Hematopoietic multipotent progenitor cell (in vitro differentiated cells): ENCODE measurements around the gene TGFBR3. TPM values are rescaled to one million over a fixed set of nuclear protein-coding genes. Genes with fewer than 3 reads are reported as not detected.
A peak's percentile ranks its signal among the peaks of the same experiment; 100 is the strongest.

ENCODE experiments used
- DNase-seq, 3 donors: peaks; one replicate each; pipeline ENCODE4 v3.0.0-alpha.2; 2011 to 2015; ENCODE audit warnings: low read depth in 2 of 3, low spot score in 2 of 3
- total RNA-seq: library from RNA; depleted of rRNA; stranded (reverse); fragments of >200 nt; gene quantifications from one replicate; pipeline ENCODE4 v1.2.3, GENCODE V29; 2012

TGFBR3 gene
- total RNA-seq, 1 donor, result 0.27 TPM

DNA sequence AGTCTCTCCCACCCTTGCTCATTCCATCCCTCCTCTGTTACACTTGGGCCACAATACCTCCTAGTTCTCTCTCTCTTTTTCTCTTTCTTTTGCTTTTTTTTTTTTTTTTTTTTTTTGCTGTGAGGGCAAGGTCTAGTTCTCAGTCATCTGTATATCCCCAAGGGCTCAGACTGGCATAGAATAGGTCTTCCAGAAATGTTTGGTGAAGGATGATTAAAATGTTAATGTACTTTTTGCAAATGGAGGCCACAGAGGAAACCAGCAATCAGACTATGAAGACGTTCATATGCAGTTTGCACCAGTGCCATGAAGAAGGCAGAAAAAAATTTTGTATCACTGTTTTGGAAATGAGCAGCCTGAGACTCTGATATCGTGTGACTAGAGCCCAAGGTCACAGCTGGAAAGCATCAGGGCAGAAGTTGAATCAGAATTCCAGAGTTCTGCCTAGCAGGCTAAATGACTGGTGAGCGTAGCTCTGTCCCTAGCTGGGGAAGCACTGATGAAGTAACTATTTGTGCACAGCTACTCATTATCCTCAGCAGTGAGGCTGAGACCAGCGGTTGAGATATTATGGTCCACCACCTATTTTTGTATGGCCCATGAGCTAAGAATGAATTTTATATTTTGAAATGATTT lies 186.5 kb downstream of the TGFBR3 start:
- no peak for DNase-seq

DNA sequence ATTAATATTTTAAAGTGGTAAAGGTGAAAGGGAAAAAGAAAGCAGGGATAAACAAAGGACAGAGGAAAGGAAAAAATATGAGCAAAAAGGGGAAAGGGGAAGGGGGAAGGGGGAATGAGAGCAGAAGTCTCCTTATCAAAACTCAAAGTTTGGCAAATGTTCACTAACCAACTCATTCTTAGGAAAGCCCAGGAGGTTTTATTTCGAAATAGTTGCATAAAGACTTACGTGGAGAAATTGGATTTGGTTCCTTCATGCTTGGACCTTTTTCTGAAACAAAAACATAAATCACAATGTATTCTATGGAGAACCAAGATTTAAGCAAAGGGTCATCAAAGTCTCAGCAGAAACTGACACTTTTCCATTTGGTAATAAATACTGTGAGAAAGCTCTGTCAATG lies 188.1 kb downstream of the TGFBR3 start:
- no peak for DNase-seq

DNA sequence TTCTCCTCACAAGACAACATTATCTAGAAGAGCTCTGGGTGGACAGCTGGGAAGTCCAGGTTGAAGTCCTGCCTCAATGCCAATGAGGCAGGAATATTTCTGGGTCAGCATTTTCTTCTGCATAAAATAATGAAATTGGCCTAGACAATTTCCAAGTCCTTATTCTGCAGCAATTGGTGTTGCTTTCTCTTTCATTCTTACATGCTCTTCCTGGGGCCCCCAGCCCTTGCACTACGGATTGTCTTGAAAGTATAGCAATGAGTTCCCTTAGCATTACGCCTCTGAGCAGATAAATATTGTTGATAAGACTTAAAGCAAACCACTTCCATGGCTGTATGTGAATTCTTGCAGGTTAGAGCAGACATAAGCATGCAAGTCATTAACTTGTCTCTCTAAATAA lies 188.5 kb downstream of the TGFBR3 start:
- DNase-seq, result peak; percentile 9 to 64 (median 9)

DNA sequence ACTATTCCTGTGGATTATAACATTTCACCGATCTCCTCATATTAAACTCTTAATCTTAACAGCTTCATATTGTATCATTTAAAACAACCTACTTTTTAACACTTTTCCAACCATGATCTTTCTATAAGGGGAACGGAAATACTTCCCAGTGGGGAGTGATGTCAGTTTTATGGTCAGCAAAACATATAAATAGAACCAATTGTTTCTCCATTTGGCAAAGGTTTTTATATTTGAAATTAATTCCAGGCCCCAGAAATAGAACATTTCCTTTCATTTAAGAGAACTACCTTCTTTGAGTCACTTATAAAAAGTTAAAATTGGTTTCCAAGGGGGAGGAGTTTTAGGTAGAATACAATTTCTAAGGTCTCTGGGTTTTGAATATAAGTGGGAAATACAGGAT lies 189.6 kb downstream of the TGFBR3 start:
- DNase-seq, result no peak

DNA sequence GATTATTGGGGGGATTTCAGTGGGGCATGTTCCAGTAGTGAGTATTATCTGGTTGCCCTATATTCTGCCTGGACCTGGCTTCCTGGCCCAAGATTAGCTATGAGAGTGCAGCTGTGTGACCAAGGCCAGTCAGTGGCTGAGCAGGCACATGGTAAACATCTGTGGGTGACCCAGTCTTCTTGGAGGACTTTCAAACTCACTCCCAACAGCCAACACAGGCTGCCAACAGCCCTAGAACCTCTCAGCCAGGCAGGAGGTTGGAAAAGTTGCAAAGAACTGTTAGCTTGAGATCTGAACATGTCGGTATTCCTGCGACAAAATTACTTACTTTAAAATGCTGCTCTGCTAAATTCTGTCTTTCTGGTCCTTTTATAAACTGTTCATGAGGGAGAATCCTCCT lies 192.4 kb downstream of the TGFBR3 start:
- DNase-seq, result no peak

DNA sequence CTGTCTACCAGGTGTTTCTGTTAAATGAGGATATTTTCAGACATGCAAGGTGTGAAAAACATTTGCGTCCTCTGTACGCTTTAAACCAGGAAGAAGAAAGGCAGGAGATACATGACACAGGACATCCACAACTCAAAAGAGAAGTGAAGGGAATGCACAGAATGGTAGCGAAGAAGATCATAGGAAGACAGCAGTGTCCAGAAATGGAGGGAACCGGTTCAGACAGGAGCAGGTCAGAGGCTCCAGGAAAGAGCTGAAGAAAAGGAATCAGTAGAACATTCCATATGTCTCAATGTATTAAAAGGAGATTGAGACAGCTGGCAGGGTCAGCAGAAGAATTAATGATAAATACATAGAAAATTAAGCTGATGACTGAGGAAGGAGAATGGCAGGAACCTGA lies 194.4 kb downstream of the TGFBR3 start:
- DNase-seq, result no peak

DNA sequence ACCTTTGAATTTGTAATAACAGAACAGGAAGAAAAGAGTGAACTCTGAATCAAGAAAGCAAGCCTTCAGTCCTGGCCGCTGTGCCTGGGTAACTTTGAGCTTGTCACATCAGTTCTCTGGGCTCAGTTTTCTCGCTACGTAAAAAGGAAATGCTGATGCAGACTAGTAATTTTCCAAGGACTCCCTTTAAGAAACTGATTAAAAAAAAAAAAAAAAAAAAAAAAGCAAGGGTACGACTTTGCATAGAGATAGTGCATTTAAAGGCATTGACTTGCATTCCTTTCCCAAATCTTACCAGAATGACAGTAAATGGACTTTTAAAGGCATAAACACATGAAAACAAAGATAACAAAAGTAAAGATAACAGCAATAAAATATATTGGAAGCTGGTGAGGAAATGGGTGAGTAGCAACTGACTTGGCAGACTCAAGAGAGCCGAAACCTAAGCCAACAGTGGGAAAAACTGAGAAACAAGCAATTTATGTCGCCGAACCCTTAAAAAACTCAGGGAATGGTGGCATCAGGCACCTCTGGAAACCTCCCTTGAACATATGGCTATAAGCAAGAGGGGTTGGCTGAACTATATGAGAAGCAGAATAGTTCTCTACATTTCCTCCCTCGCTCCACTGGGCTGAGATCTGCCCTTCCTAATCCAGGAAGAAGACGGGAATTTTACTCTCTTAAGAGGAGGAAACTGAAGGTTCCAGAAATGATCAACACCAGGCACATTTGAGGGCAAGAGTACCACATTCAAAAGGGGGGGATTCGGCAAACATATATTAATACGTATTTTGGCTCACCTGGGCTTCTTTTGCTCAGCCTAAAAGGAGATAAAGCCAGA lies 196.1 kb downstream of the TGFBR3 start:
- no peak for DNase-seq

DNA sequence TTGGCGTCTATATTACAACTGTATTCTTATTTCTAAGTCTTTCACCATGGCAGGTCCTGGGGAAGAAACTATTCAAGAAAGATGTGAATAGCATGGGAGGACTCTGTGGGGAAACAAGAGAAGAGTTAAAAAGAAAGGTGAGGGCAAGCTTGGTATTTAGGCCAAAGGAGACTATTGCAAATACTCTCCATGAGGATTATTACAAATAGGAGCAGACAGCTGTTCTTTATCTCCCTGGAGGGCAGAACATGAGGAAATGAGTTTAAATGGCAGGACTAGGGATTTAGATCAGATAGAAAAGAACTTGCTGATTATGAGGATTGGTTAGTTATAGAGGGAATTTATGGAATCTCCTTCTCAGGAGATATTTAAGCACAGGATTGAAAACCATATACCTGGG lies 198.5 kb downstream of the TGFBR3 start:
- no peak for DNase-seq

DNA sequence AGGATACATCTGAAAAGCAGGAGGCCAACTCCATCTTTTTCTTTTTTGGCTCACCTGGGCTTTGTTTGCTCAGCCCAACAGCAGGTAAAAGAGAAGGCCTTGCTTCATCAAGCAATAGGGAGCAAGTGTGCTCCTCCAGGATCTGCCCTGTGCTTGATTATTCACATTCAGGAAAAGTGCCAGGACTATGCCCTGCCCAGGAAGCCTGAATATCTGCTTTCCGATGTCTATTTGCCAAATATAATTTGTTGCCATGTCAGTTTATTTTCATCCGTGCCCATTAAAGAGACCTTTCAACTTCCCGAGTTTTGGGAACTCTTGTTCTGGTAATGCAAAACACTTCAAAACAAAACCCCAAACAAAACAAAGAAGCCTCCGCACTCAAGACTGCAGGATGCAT lies 200.0 kb downstream of the TGFBR3 start:
- DNase-seq, result no peak

DNA sequence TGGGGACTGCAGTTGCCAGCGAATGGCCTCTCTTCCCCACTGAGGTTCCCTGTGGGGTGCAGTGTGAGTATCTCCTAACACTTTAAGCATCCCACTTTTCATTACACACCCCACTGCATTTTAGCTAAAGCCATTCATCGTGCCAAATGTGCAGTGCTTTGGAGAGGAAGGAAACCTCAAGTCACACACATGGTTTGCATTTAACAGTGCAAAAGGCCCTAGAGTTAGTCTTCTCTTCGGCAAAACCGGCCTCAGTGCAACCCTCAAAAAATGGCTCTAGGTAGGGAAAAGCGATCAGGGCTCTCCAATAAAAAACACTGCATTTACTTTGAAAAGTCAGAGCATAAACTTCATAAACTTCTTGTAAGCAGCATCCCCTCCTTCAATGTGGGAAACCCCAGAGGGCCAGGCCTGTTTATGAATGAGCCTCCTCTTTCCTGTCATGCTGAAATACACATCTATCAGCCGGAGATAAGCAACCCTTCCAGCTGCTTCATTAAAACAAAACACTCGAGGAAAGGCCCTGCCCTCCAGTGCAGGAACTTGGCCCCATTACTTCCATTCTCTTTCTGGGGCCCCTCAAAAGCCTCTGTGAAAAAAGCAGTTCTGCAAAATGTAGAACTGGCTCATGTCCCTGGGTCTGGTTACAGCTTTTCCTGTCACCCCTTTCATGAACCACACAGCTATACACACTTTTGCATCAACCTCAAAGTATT lies 201.3 kb downstream of the TGFBR3 start:
- peak in 2 of 3 donors; percentile 18 to 65 for DNase-seq

DNA sequence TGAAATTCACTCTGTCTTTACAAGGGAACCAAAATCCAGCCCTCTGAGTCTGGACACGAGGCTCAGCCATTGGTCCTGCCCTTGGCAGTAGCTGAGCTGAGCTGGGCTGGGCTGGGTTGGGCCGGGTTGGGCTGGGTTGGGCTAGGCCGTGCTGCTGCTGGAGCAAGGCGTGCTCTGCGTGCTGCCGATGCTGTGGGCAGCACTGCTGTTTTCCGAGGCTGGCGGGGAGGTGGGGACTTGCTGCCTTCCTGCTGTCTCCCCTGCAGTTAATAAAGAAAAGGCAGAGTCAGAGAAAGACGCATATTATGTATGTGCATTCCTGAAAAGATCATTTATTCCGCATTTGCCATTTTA lies 202.4 kb downstream of the TGFBR3 start:
- no peak for DNase-seq

DNA sequence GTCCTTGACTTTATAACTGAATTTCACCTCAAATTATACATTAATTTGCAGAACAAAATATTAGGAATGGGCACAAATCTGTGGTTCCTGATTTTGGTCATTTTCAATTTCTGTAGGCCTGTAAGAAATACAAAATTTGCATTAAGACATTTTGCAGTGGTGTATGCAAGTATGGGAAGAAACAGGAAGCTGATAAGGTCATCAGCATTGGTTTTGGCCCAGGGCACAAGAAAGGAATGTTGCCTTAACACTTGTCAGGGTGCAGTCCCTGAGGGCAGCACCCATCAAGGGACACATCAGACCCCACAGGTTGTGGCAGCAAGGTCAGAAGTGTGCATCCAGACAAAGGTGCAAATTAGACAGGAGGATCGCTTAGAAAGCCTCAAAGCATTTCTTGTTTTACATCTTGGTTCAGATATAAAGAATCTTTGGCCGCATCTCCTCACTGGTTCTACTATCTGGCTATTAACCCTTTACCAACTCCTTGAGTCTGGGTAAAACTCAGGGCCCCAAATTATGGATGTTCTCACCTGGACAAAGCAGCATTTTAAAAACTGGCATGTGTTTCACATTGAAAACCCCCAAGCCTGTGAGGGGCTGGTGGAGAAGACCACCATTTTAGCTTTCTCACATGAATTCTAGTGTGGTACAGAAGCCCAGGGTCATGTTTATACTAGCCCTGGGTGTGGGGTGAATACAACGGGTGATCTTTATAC lies 202.9 kb downstream of the TGFBR3 start:
- DNase-seq, result no peak

DNA sequence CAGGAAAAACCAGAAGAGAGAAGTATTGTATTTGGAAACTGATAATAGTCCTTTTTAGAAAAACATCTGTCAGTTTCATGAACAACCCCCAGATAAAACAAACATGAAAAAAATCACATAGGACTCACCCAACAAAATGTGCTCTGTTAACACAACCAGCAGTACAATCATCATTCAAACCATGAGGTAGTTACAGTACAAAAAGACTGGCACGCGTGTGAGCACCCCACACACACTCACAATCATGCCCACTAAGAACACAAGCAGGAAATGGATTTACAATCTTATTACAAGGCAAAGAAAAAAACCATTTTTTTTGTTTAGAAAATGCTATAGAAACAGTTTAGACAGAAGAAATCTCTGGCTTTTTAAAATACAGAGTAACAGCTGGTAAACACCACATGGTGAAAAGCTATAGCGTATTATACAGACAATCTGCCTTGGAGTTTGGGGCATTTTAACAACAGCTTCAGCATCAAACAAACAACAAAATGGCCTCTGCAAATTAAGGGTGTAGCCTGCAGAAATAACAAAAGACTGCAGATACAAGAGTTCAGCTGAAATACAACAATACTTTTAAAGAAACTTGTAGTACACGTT lies 205.3 kb downstream of the TGFBR3 start:
- no peak for DNase-seq

DNA sequence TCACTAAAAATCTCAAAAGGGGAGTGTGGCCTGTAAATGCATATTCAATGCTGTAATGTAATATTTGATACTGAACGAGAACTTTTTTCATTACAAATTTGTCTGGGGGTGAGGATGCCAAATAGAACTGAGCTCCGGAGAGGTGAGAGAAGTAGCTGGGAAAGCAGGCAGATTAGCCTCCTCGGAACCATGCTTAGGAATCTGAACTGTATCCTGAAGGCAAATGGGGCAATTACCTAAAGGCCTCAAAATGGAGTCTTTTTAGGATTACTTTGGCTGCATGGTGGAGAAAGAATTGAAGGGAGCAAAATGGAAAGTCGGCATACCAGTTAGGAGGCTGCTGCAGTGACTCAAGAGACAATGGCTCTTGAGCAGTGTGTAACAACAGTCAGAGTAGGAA lies 206.5 kb downstream of the TGFBR3 start:
- DNase-seq, result no peak

DNA sequence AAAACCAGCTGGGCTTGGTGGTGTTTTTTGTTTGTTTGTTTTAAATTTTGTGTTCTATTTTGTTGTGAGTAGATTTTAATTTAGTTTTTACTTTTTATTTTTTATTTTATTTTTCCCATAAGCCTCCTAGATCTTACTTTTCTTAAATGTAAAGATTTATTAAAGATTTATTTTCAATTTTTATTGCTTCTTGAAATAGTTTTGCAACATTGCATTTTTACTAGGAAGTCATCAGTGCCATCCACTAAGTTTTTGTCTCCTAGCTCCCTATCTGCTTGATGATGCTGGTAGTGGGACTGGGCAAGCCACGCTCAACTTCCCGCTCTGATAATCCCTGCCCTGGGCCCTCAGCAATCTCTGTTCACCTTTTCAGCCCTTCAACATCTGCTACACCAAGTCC lies 209.9 kb downstream of the TGFBR3 start:
- DNase-seq, result no peak

DNA sequence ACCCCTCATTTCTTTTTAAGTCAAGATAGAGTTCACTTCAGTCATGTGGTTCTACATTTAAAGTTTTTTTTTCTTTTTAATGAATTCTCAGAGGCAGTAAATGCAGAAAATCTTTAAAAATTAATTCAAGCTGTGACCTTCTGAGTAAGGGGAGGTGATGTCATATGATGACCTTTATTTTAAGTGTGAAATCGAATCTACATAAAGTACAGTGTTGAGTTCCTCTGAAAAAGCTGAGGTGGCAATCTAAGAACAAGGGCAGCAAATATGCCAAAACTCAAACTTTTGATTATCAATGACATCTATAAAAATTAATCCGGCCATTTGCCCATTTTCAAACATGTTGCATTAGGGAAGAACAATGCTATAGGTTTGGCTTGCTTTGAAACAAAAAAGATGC lies 211.8 kb downstream of the TGFBR3 start:
- no peak for DNase-seq

DNA sequence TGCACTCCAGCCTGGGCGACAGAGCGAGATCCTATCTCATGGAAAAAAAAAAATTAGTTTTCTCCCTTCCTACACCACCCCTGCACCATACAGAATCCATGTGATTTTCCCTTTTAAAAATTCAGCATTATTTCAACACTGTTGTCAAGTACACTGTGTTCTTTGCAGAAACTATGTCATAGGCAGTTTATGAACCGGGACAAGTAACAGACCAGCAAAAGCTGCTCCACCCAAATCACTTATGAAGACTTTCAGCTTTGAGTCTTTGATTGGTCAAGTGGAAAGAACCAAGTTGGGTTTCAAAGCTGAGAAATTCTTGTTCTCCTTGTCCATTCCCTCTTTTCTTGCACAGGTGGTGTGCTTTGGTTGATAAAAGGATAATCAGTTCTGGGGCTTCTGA lies 212.3 kb downstream of the TGFBR3 start:
- DNase-seq, result no peak

DNA sequence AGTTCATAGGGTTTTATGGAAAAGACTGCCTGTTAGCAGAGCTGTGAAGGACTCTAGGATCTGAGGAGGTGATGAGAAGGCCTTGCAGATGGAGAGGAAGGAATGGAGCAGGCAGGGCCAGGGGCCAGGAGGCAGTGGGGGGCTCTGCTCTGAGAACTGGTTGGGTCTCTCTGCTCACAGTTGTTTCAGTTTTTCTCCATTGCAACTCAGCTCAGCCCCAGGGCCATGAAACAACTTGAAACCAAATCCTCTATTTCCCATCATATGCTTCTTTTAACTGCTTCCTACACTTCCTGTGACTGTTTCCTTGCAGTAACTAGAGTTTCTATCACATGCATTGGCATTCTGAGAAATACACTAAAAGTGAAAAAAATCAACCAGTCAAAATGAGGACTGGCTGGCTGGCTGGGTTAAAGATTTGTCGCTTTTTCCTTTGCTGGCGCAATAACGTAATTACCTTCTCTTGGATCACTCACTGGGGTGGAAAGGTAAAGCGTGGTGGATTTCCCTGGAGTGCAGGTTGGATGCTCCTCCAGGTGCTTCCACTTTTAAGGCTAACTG lies 213.3 kb downstream of the TGFBR3 start:
- DNase-seq, result no peak

DNA sequence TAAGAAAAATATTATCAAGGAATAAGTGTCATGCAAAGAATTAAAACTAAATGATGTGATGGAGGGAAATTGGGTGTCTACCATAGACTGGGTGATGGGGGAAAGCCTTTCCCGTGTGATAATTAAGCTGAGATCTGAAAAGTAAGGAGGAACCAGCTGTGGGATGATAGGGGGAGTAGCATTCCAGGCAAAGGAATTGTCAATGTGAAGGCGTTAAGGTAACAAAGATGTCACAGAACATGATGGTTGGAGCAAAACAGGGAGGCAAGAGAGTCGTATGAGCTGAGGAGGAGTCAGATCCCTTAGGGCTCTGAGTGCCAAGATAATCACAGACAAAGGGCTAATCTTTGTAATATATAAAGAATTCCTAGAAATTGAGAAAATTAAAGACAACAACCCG lies 215.2 kb downstream of the TGFBR3 start:
- no peak for DNase-seq

DNA sequence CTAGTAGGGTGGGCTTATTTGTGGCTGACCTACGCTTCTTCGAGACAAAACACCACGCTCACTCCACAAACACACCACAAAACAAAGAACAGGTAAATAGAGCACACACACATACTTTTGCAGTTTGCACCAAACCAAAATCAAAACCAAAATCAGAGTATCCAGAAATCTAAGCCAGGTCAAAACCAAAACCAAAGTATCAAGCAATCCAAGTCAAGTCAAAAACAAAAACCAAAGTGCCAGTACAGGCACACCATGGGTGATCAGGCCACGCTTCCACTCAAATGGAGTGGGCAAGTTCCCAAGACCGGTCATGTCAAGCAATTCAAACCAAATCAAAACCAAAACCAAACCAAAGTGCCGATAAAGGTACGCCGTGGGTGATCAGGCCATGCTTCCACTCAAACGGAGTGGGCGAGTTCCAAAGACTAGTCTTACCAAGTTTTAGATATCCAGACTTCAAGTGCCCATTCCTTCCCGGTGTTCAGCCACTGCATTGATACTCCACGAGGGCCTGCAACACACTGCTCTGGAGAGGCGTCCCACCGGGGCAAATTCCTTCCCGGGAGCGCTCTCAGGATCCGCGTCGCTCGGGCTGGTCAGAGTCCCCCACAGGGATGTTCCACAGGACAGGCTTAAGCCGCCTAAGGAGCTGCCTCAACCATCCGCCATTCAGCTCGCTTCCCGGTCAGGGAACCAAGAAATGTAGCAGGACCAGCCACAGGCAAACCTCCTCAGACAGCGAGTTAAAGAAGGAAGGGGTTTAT lies 216.2 kb downstream of the TGFBR3 start:
- no peak for DNase-seq
